Ovary (tissue), 9 donors: Measurements from ENCODE around the gene PLSCR5. TPM values are rescaled to one million over a fixed set of nuclear protein-coding genes. Genes with fewer than 3 reads are reported as not detected.
A peak's percentile ranks its signal among the peaks of the same experiment; 100 is the strongest.

ENCODE experiments used
- DNase-seq, 5 donors: peaks; one replicate each; pipeline ENCODE4 v3.0.0-alpha.2; 2019 to 2020
- H3K27ac ChIP-seq, 2 donors: fragments of 200-600 bp; one replicate each; pipeline versions ENCODE4 v1.5.1 to v1.8.0; 2019 to 2022
- H3K27me3 ChIP-seq: fragments of 200-600 bp; one replicate; pipeline ENCODE4 v1.8.0; 2022
- H3K36me3 ChIP-seq: fragments of 200-600 bp; sonication (generic); one replicate; pipeline ENCODE4 v1.5.1; 2019
- H3K4me1 ChIP-seq: one replicate; pipeline ENCODE4 v1.8.1; 2013; ENCODE audit warnings: mild to moderate bottlenecking, moderate library complexity; ENCODE audit not compliant: insufficient read depth
- H3K4me3 ChIP-seq: fragments of 200-600 bp; sonication (generic); one replicate; pipeline ENCODE4 v1.5.1; 2017
- H3K9me3 ChIP-seq, 2 donors: fragments of 200-600 bp in 1 of 2; sonication (generic) in 1 of 2; one replicate each; pipeline versions ENCODE4 v1.5.1 to v1.8.1; 2013 to 2019; ENCODE audit warnings: mild to moderate bottlenecking in 1 of 2, moderate library complexity in 1 of 2
- CTCF ChIP-seq, 3 donors: fragments of 450-650 bp in 2 of 3; fragments of 200-600 bp in 1 of 3; IDR thresholded peaks; one replicate each; pipeline versions ENCODE4 v1.5.1 to v1.8.0; 2016 to 2022; ENCODE audit warnings: antibody characterized with exemption in 3 of 3, mild to moderate bottlenecking in 1 of 3
- EP300 ChIP-seq: sonication (generic); formaldehyde crosslinking; IDR thresholded peaks from one replicate; pipeline ENCODE4 v1.6.1; 2017; ENCODE audit warnings: antibody characterized with exemption
- POLR2A ChIP-seq: fragments of 450-650 bp; IDR thresholded peaks from one replicate; pipeline ENCODE4 v1.6.1; 2017; ENCODE audit warnings: antibody characterized with exemption, mild to moderate bottlenecking, moderate library complexity
- WGBS, 3 donors: extraction: QIAGEN DNeasy Blood & Tissue Kit in 1 of 3; methylation state at CpG; one replicate each; pipeline versions ENCODE4 v1.1.5 to v1.1.7; 2013 to 2017; 5-methylcytosine and 5-hydroxymethylcytosine counted together
- intact Hi-C, 4 donors: fragments of 100-400 bp; cut with DNase I; formaldehyde crosslinking; loops; one replicate each; pipeline versions ENCODE4 v1.11.0 to v1.15.1; 2022 to 2023
- polyA plus RNA-seq, 2 donors: library from polyadenylated mRNA; stranded (reverse); fragments of 200-250 nt in 1 of 2; fragments of 350-450 nt in 1 of 2; fragmentation: Illumina TruSeq in 1 of 2; extraction: RNeasy Lipid Tissue Mini Kit (QIAGEN cat#74804) in 1 of 2; gene quantifications; one replicate each; pipeline ENCODE4 v1.2.3, GENCODE V29; 2013 to 2014
- total RNA-seq, 7 donors: library from RNA; depleted of rRNA in 2 of 7; stranded (reverse); fragments of >200 nt in 2 of 7; fragmentation: NEBNext Ultra II Directional in 3 of 7; extraction: Animal tissue kit (Norgen Biotek cat#: 25700) in 3 of 7; gene quantifications; one replicate each; pipeline versions ENCODE4 v1.1.0 to v1.2.4, GENCODE V29; 2016 to 2023
- donor health status: DM: no; HTN: no; CAD: no; lungs with moderate emphysema.
- donor health status: DM: no; HTN: no; CAD: no.
- donor health status: Bipolar disorder and iron deficiency.
- donor health status: DM: yes; HTN: yes; CAD: no.
- donor health status: DM: no; HTN: no; CAD: no.
- donor health status: DM: yes; HTN: yes; CAD: no.

PLSCR5 gene
- total and polyA plus RNA-seq, 9 donors: not detected

GRCh38 chr3:146550070-146550615, 55.0 kb downstream of the PLSCR5 start:
- intact Hi-C loops: no loop called here
- TF ChIP-seq CTCF (IDR thresholded peaks at IDR 0.05) (no peak), POLR2A (no peak), EP300 (no peak)
- H3K4me1 ChIP-seq: peaks cover 4% of the 10 kb centered on the region
- H3K4me3 ChIP-seq: peak overlapping the region; percentile 27
- H3K27me3 ChIP-seq: no peaks in the 10 kb centered on the region
- no peaks in the 10 kb centered on the region for H3K9me3 ChIP-seq
- H3K27ac ChIP-seq: peak overlapping the region in 1 of 2 donors; percentile 16
- DNase-seq: no peak
- no peaks in the 10 kb centered on the region for H3K36me3 ChIP-seq

- peaks cover 4% of the 10 kb centered on the region for H3K4me1 ChIP-seq
- intact Hi-C loops: loop anchor here in 1 of 4 donors (10.0 kb wide), 1 partner anchor 293 kb away; the partner anchor contains the start of gene PLSCR4
- H3K4me3 ChIP-seq: no peak overlapping the region
- TF ChIP-seq CTCF (IDR thresholded peaks at IDR 0.05) (no peak), POLR2A (no peak)
- H3K27ac ChIP-seq: no peak overlapping the region
- DNase-seq: no peak
- H3K36me3 ChIP-seq: no peaks in the 10 kb centered on the region
- H3K9me3 ChIP-seq: no peaks in the 10 kb centered on the region
- no peaks in the 10 kb centered on the region for H3K27me3 ChIP-seq
Measured at GRCh38 chr3:146547235-146547835, 57.8 kb downstream of the PLSCR5 start.

GRCh38 chr3:146546366-146546965, 58.7 kb downstream of the PLSCR5 start:
- TF ChIP-seq EP300 (no peak), CTCF (IDR thresholded peaks at IDR 0.05) (no peak), POLR2A (no peak)
- H3K27ac ChIP-seq: no peak overlapping the region
- peaks cover 5% of the 10 kb centered on the region for H3K4me1 ChIP-seq
- intact Hi-C loops: loop anchor here in 1 of 4 donors (10.0 kb wide), 1 partner anchor 292 kb away; the partner anchor contains the start of gene PLSCR4
- no peak for DNase-seq
- no peak overlapping the region for H3K4me3 ChIP-seq
- WGBS, 3 donors: 88 to 91% (median 90%) methylated on average over 1 of the region's 1 CpG
- H3K36me3 ChIP-seq: no peaks in the 10 kb centered on the region
- H3K27me3 ChIP-seq: no peaks in the 10 kb centered on the region
- H3K9me3 ChIP-seq: no peaks in the 10 kb centered on the region

- H3K4me3 ChIP-seq: peak overlapping the region; percentile 59
- 44 to 53% (median 51%) methylated on average over 8 of the region's 8 CpGs for WGBS, 3 donors
- TF ChIP-seq CTCF (IDR thresholded peaks at IDR 0.05) (no peak), EP300 (no peak)
- H3K36me3 ChIP-seq: no peaks in the 10 kb centered on the region
- no peaks in the 10 kb centered on the region for H3K9me3 ChIP-seq
- peak overlapping the region; percentile 98 for H3K27ac ChIP-seq
- DNase-seq: peak in 1 of 5 donors; percentile 32
- intact Hi-C loops: loop anchor here in 1 of 4 donors (10.0 kb wide), 1 partner anchor 290 kb away; the partner anchor contains the start of gene PLSCR4
- H3K27me3 ChIP-seq: no peaks in the 10 kb centered on the region
- H3K4me1 ChIP-seq: peaks cover 5% of the 10 kb centered on the region
Measured at GRCh38 chr3:146544929-146545528, 60.1 kb downstream of the PLSCR5 start.
